GM12878 (cell line): ENCODE data around the gene IMMT. TPM values are rescaled to one million over a fixed set of nuclear protein-coding genes. Genes with fewer than 3 reads are reported as not detected.

Experiments
- ATAC-seq: fragments of 200-7000 bp; cut with Tn5 transposase; 3 replicates; pipeline ENCODE4 v1.9.1; 2020; ENCODE audit warnings: mild to moderate bottlenecking, moderate library complexity
- BruUV-seq: library from RNA; stranded (reverse); fragments of 400-500 nt; replicated peaks from 2 replicates; lab custom pipeline; 2021; lab: Mats Ljungman, UMichigan
- CTCF ChIA-PET: fragments of 300-600 bp; sonication (Branson Sonifier 250); formaldehyde crosslinking; extraction: SDS; loops from one replicate; lab custom pipeline; 2021; ENCODE audit warnings: inconsistent platforms; lab: Yijun Ruan, JAX
- POLR2A ChIA-PET: fragments of 350-600 bp; formaldehyde crosslinking; extraction: SDS; loops from one replicate; lab custom pipeline; 2021; ENCODE audit warnings: inconsistent platforms; lab: Charles Lee
- RAD21 ChIA-PET: fragments of 300-600 bp; sonication (Branson Sonifier 250); formaldehyde crosslinking; loops from one replicate; lab custom pipeline; 2023; ENCODE audit warnings: antibody characterized with exemption; ENCODE audit not compliant: unreplicated experiment; lab: Charles Lee
- SMC1A ChIA-PET: fragments of 300-600 bp; sonication (Branson Sonifier 250); formaldehyde crosslinking; loops from one replicate; lab custom pipeline; 2023; ENCODE audit not compliant: unreplicated experiment, uncharacterized antibody; lab: Charles Lee
- DNase-seq: peaks from one replicate; pipeline ENCODE4 v3.0.0-alpha.2; 2011; ENCODE audit warnings: low read depth, low spot score
- FAIRE-seq: peaks from 3 replicates; lab custom pipeline; 2011; peaks lifted over from hg19 to GRCh38; lab: Jason Lieb, UNC
- H2AFZ ChIP-seq: 2 replicates; pipeline ENCODE4 v1.6.0; 2011; ENCODE audit warnings: low read depth, low read length, control low read depth; ENCODE audit not compliant: control insufficient read depth
- H3K27ac ChIP-seq: 2 replicates; pipeline ENCODE4 v1.5.1; 2011; ENCODE audit warnings: control low read depth; ENCODE audit not compliant: control insufficient read depth, insufficient read depth
- H3K27me3 ChIP-seq, 2 experiments: replicated peaks in 1 of 2; 2 replicates each; pipeline versions ENCODE4 v1.6.0 to v1.6.1; 2011; ENCODE audit warnings: low read length in 1 of 2; ENCODE audit not compliant: control insufficient read depth in 2 of 2, insufficient read depth in 2 of 2
- H3K36me3 ChIP-seq, 2 experiments: 2 replicates each; pipeline ENCODE4 v1.5.1; 2011; ENCODE audit warnings: low read length in 1 of 2; ENCODE audit not compliant: control insufficient read depth in 2 of 2, insufficient read depth in 2 of 2
- H3K4me1 ChIP-seq: 2 replicates; pipeline ENCODE4 v1.6.1; 2011; ENCODE audit warnings: mild to moderate bottlenecking, low read length, moderate library complexity, mixed read lengths; ENCODE audit not compliant: control insufficient read depth, insufficient read depth
- H3K4me2 ChIP-seq: 2 replicates; pipeline ENCODE4 v1.6.0; 2011; ENCODE audit warnings: control low read depth; ENCODE audit not compliant: control insufficient read depth, insufficient read depth
- H3K4me3 ChIP-seq: fragments of 200-600 bp; sonication (generic); 2 replicates; pipeline ENCODE4 v1.5.1; 2016
- H3K79me2 ChIP-seq: 2 replicates; pipeline ENCODE4 v1.6.0; 2011; ENCODE audit warnings: low read length; ENCODE audit not compliant: control insufficient read depth, insufficient read depth
- H3K9ac ChIP-seq: 2 replicates; pipeline ENCODE4 v1.8.0; 2011; ENCODE audit warnings: low read length, control low read depth, mixed read lengths; ENCODE audit not compliant: control insufficient read depth, insufficient read depth
- H3K9me3 ChIP-seq: replicated peaks from 3 replicates; pipeline ENCODE4 v1.5.1; 2011; ENCODE audit warnings: mild to moderate bottlenecking, low read length; ENCODE audit not compliant: control insufficient read depth, insufficient read depth
- H4K20me1 ChIP-seq: 2 replicates; pipeline ENCODE4 v1.6.0; 2011; ENCODE audit not compliant: control insufficient read depth, insufficient read depth
- CHD1 ChIP-seq: IDR thresholded peaks from 2 replicates; pipeline ENCODE4 v1.6.1; 2012; ENCODE audit warnings: low read depth, low read length, improper control_type of control experiment
- CREM ChIP-seq: IDR thresholded peaks from 2 replicates; pipeline ENCODE4 v1.6.1; 2014; ENCODE audit warnings: antibody characterized with exemption, low read depth
- DPF2 ChIP-seq: fragments of 450-650 bp; IDR thresholded peaks from 2 replicates; pipeline ENCODE4 v1.6.1; 2017; ENCODE audit warnings: mild to moderate bottlenecking
- GATAD2B ChIP-seq: fragments of 450-650 bp; conservative IDR thresholded peaks from 2 replicates; pipeline ENCODE4 v1.6.1; 2017; ENCODE audit warnings: low read depth, mild to moderate bottlenecking, moderate library complexity
- HCFC1 ChIP-seq: fragments of 150-350 bp; IDR thresholded peaks from 2 replicates; pipeline ENCODE4 v1.6.1; 2014; ENCODE audit warnings: low read length
- HDAC6 ChIP-seq: fragments of 200-600 bp; sonication (generic); IDR thresholded peaks from one replicate; pipeline ENCODE4 v1.8.0; 2017; ENCODE audit warnings: antibody characterized with exemption; ENCODE audit not compliant: unreplicated experiment
- MYB ChIP-seq: fragments of 150-350 bp; IDR thresholded peaks from 2 replicates; pipeline ENCODE4 v1.6.1; 2014; ENCODE audit warnings: mild to moderate bottlenecking, low read depth, low read length, borderline replicate concordance
- NFYB ChIP-seq: IDR thresholded peaks from 2 replicates; pipeline ENCODE4 v1.6.1; 2011; ENCODE audit warnings: low read depth, mild to moderate bottlenecking, low read length, improper control_type of control experiment, moderate library complexity; ENCODE audit not compliant: insufficient read depth
- NRF1 ChIP-seq: conservative IDR thresholded peaks from 2 replicates; pipeline ENCODE4 v1.6.1; 2011; ENCODE audit warnings: mild to moderate bottlenecking, low read depth, low read length, improper control_type of control experiment
- POLR2A ChIP-seq: IDR thresholded peaks from 2 replicates; pipeline ENCODE4 v1.6.1; 2011; ENCODE audit warnings: low read depth, mild to moderate bottlenecking, low read length
- RUNX3 ChIP-seq: IDR thresholded peaks from 2 replicates; pipeline ENCODE4 v1.6.1; 2012; ENCODE audit warnings: low read length, inconsistent platforms
- SIN3A ChIP-seq: IDR thresholded peaks from 2 replicates; pipeline ENCODE4 v1.6.1; 2012; ENCODE audit warnings: low read depth, low read length, improper control_type of control experiment
- SMAD5 ChIP-seq: IDR thresholded peaks from 2 replicates; pipeline ENCODE4 v1.6.1; 2016; ENCODE audit warnings: antibody characterized with exemption, low read depth
- SPI1 ChIP-seq: IDR thresholded peaks from 2 replicates; pipeline ENCODE4 v1.6.1; 2011; ENCODE audit warnings: low read depth, mild to moderate bottlenecking, low read length, moderate library complexity, borderline replicate concordance; ENCODE audit not compliant: insufficient read depth
- SREBF1 ChIP-seq: IDR thresholded peaks from 2 replicates; pipeline ENCODE4 v1.6.1; 2012; ENCODE audit warnings: mild to moderate bottlenecking, low read length
- SUPT20H ChIP-seq: IDR thresholded peaks from 2 replicates; pipeline ENCODE4 v1.6.1; 2011; ENCODE audit warnings: low read depth, mild to moderate bottlenecking, low read length, moderate library complexity, borderline replicate concordance; ENCODE audit not compliant: control insufficient read depth
- WRNIP1 ChIP-seq: IDR thresholded peaks from 2 replicates; pipeline ENCODE4 v1.6.1; 2011; ENCODE audit warnings: low read depth, low read length, improper control_type of control experiment, borderline replicate concordance
- YY1 ChIP-seq: IDR thresholded peaks from 2 replicates; pipeline ENCODE4 v1.6.1; 2011; ENCODE audit warnings: low read depth, mild to moderate bottlenecking, low read length
- WGBS: methylation state at CpG from one replicate; pipeline ENCODE4 v1.1.6; 2016; ENCODE audit warnings: low lambda C conversion rate; ENCODE audit not compliant: insufficient replicate concordance, insufficient coverage; ENCODE audit errors: missing lambda C conversion rate; 5-methylcytosine and 5-hydroxymethylcytosine counted together
- in situ Hi-C: fragments of 300-500 bp; cut with MboI; formaldehyde crosslinking; loops from 9 replicates; pipeline ENCODE4 v1.14.3; 2018; ENCODE audit warnings: mixed read lengths
- intact Hi-C: fragments of 100-400 bp; cut with micrococcal nuclease; formaldehyde crosslinking; loops from one replicate; pipeline ENCODE4 v1.14.2; 2022; ENCODE audit not compliant: unreplicated experiment
- polyA plus RNA-seq, 11 experiments: library from polyadenylated mRNA; depleted of rRNA in 4 of 11; unstranded in 6 of 11; stranded (reverse) in 5 of 11; fragments of >200 nt; fragmentation: Nextera tagmentation in 4 of 11; fragmentation: Illumina TruSeq in 1 of 11; extraction: Ambion mirVana in 4 of 11; extraction: Trizol in 1 of 11; gene quantifications; 1 replicate in 1 of 11; 2 replicates in 10 of 11; pipeline versions ENCODE4 v1.2.1 to v1.2.3, GENCODE V29; 2011 to 2016; ENCODE audit warnings: inconsistent platforms in 2 of 11, missing spikeins in 2 of 11, low read depth in 1 of 11
- total RNA-seq, 4 experiments: library from RNA; depleted of rRNA in 3 of 4; stranded (reverse); fragments of >200 nt in 3 of 4; fragmentation: Illumina TruSeq in 1 of 4; extraction: Trizol in 1 of 4; gene quantifications; 2 replicates each; pipeline versions ENCODE4 v1.2.1 to v1.2.3, GENCODE V29; 2013 to 2021
- TF ChIP-seq, protein P1 (sequence below): IDR thresholded peaks from 2 replicates; pipeline ENCODE4 v1.6.1; 2012; ENCODE audit warnings: low read depth, low read length, improper control_type of control experiment
- TF ChIP-seq, protein P2 (sequence below): fragments of 450-650 bp; conservative IDR thresholded peaks from 2 replicates; pipeline ENCODE4 v1.6.1; 2017; ENCODE audit warnings: mild to moderate bottlenecking, moderate library complexity
- TF ChIP-seq, protein P3 (sequence below): fragments of 450-650 bp; IDR thresholded peaks from 2 replicates; pipeline ENCODE4 v1.6.1; 2016; ENCODE audit warnings: mild to moderate bottlenecking

The IMMT gene
- total and polyA plus RNA-seq, 10 of the 15 experiments (the other 5 are each of a cell fraction or from before 2014, with no cell fraction given): 78.4 to 149 (median 98.7) TPM

DNA sequence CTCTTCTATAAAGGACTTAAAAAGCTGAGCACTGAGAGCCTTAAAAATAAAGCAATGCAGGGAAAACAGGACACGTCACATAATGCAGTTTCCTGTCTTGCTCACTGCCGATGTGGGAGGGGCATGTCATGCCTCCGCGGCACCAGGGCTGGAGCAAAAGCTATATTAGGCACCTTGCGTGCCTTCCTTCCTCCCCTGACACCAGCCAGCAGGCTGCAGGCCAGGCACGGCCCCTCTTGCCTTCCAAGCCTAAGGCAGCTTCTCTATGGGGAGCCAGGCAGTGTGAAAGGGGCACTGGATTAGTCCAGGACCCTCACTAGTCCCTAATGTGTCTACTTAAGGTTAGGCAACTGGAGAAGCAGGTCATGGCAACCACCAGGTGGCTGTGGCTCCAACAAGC, 30.3 kb upstream of the IMMT start:
- 3% methylated on average over 6 of the region's 6 CpGs for WGBS
- no peaks in the 10 kb centered on the region for H3K79me2 ChIP-seq
- H3K27ac ChIP-seq: peak overlapping the region; percentile 82
- peaks cover 32% of the 10 kb centered on the region for H3K4me1 ChIP-seq
- CTCF ChIA-PET: interaction anchor here (0.6 to 9.0 kb wide), 17 partner anchors 10 to 217 kb away, joined by 3 to 278 read pairs (median 4); no protein-coding TSS in a partner anchor
- H3K4me3 ChIP-seq: no peak overlapping the region
- peak overlapping the region; percentile 81 for H3K4me2 ChIP-seq
- intact Hi-C loops (loop anchor here (10.0 kb wide), 1 partner anchor 219 kb away; the partner anchor contains the start of gene KDM3A), in situ Hi-C loops (no loop called here)
- DNase-seq (peak; percentile 57), FAIRE-seq (peak; percentile 83), ATAC-seq (peak; percentile 85)
- RAD21 ChIA-PET: interaction anchor here (0.8 to 10.1 kb wide), 16 partner anchors 10 to 216 kb away, joined by 3 to 181 read pairs (median 4); partner anchors contain the start of gene KDM3A
- BruUV-seq: no TSS peak
- POLR2A ChIA-PET: interaction anchor here (0.5 to 2.3 kb wide), 9 partner anchors 12 to 217 kb away, joined by 3 to 21 read pairs (median 3); partner anchors contain the start of gene KDM3A
- SMC1A ChIA-PET: interaction anchor here (0.9 to 7.1 kb wide), 14 partner anchors 11 to 147 kb away, joined by 3 to 178 read pairs (median 9); no protein-coding TSS in a partner anchor
- no peaks in the 10 kb centered on the region for H3K9me3 ChIP-seq
- H2AFZ ChIP-seq: peak overlapping the region; percentile 89
- peak overlapping the region; percentile 33; the same call in 1 of the 2 replicates for H3K9ac ChIP-seq
- H3K27me3 ChIP-seq: no peaks in the 10 kb centered on the region
- H3K36me3 ChIP-seq: no peaks in the 10 kb centered on the region
- no peaks in the 10 kb centered on the region for H4K20me1 ChIP-seq
- TF ChIP-seq GATAD2B (no peak), MYB (no peak), HDAC6 (no peak), WRNIP1 (no peak), SREBF1 (no peak), RUNX3 (no peak), SUPT20H (no peak), POLR2A (peak; percentile 64), SMAD5 (no peak), NFYB (no peak), HCFC1 (no peak), DPF2 (0 out of 2 replicates have a peak, but pooled peaks have one; percentile 15), CHD1 (no peak), SPI1 (no peak), YY1 (peak; percentile 8; the same call in 1 of the 2 replicates), NRF1 (no peak), CREM (peak; percentile 70), SIN3A (no peak)
- TF ChIP-seq, protein P1, sequence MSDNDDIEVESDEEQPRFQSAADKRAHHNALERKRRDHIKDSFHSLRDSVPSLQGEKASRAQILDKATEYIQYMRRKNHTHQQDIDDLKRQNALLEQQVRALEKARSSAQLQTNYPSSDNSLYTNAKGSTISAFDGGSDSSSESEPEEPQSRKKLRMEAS: no peak
- TF ChIP-seq, protein P2, sequence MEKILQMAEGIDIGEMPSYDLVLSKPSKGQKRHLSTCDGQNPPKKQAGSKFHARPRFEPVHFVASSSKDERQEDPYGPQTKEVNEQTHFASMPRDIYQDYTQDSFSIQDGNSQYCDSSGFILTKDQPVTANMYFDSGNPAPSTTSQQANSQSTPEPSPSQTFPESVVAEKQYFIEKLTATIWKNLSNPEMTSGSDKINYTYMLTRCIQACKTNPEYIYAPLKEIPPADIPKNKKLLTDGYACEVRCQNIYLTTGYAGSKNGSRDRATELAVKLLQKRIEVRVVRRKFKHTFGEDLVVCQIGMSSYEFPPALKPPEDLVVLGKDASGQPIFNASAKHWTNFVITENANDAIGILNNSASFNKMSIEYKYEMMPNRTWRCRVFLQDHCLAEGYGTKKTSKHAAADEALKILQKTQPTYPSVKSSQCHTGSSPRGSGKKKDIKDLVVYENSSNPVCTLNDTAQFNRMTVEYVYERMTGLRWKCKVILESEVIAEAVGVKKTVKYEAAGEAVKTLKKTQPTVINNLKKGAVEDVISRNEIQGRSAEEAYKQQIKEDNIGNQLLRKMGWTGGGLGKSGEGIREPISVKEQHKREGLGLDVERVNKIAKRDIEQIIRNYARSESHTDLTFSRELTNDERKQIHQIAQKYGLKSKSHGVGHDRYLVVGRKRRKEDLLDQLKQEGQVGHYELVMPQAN: no peak
- TF ChIP-seq, protein P3, sequence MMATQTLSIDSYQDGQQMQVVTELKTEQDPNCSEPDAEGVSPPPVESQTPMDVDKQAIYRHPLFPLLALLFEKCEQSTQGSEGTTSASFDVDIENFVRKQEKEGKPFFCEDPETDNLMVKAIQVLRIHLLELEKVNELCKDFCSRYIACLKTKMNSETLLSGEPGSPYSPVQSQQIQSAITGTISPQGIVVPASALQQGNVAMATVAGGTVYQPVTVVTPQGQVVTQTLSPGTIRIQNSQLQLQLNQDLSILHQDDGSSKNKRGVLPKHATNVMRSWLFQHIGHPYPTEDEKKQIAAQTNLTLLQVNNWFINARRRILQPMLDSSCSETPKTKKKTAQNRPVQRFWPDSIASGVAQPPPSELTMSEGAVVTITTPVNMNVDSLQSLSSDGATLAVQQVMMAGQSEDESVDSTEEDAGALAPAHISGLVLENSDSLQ: 0 out of 2 replicates have a peak, but pooled peaks have one; percentile 5
